K562 treated with DMSO at 1 percent for 24 hours (cell line): ENCODE results near the gene TGOLN2. TPM values are rescaled to one million over a fixed set of nuclear protein-coding genes. Genes with fewer than 3 reads are reported as not detected.

Source experiments
- total RNA-seq: library from RNA; unstranded; fragments of 300-600 nt; gene quantifications from 2 replicates; pipeline ENCODE4 v1.2.3, GENCODE V29; 2022; ENCODE audit warnings: low read depth; ENCODE audit not compliant: insufficient read depth

Gene TGOLN2
- total RNA-seq = 46.0 and 47.5 TPM in 2 replicates

DNA sequence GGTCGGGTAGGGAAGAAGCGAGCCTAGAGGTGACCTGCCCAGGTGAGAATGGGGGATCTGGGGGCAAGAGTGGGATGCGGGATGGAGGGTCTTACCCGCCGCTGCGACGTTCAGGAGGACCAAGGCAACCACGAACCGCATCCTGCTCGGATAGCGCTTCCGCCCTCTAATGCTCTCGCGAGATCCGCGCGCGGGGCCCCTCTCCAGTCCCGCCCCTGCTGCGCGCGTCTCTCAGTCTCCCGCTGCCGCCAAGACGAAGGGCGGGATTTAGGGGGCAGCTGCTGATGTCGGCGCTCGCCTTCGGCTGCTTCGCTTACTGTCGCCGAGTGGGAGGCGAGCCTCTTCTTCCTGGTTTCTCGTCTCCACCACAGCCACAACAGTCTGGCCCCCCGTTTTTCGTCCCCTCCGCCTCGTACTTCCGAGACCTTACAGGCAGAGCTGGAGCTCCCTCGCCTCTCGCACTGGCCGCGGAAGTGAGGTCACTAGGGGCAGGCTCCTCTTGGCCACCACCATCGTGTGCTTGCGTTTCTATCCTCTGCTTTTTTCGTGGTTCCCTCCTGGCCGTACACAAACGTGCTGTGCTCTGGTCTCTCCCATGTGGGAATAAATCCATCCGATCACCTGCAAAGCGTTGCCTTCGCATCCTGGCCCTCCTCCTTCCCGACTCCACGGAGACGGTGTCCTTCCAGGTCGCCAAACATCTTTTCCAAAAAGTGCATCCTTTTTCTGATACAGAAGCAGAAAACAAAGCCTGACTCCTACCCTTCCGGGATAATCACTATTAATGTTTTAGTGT, at the start of gene TGOLN2:
Gene TGOLN2 (minus strand): TSS at position 168 of the 796 bp plus-strand sequence. CDS start 27 bp downstream, at position 141.

DNA sequence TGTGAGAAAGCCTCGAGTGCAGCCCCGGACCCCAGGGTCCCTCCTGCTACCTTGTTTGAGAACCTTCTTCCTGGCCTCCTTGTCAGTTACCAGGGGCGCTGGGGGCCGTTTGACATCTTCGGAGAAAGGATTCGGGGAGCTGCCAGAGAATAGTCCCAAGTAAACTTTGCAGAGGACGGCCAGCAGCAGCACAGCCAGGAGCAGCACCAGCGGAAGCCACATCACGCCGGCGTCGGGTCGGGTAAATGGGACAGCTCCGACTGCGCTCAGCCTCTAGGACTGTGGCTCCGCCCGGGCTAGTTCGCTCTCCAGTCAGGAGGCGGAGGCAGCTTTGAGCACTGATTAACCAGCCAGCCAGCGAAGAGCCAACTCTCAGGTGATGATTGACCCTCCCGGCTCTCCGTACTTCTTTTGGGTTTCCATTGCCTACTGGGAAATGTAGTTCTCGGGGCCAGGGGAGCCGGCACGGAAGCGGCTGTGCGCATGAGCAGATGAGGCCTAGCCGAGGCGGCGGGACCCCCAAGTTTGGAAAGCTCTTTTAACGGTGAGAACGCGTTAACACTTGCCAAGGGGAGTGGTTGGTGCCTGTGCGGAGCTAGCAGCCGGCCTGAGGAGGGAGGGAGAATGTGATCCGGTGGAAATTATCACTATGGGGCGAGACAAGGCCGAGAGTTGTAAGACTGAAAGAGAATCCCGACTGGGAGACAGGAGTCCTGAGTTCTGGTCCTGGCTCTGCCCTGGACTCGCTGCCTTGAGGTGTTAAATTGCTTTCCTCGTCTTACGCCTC, 26.7 kb upstream of the TGOLN2 start, which contains the start of the genes ELMOD3 and RETSAT:
Gene ELMOD3 (plus strand): TSS at position 484 of the 787 bp plus-strand sequence. CDS start 2,430 bp downstream, outside the sequence.
Gene RETSAT (minus strand): TSS at position 243 of the 787 bp plus-strand sequence. CDS start 21 bp downstream, at position 222.

Other genes with a start within 250 kb of the TGOLN2 start
- gene TCF7L1, start 194.6 kb downstream of the TGOLN2 start, total RNA-seq = 0.30 TPM in 1 of 2 replicates, not detected in the other
- 37.9 and 40.4 TPM in 2 replicates for gene RETSAT, start 26.5 kb upstream of the TGOLN2 start, total RNA-seq
- 20.5 and 24.0 TPM in 2 replicates for gene ELMOD3, start 26.8 kb upstream of the TGOLN2 start, total RNA-seq
- 125 and 132 TPM in 2 replicates for gene CAPG, start 82.4 kb upstream of the TGOLN2 start, total RNA-seq
- gene SH2D6, start 90.7 kb upstream of the TGOLN2 start, total RNA-seq = 0.76 TPM in 1 of 2 replicates, not detected in the other
- gene MAT2A, start 211.2 kb upstream of the TGOLN2 start, total RNA-seq = 115 and 128 TPM in 2 replicates
- 27.4 and 29.3 TPM in 2 replicates for gene GGCX, start 233.5 kb upstream of the TGOLN2 start, total RNA-seq
- 164 and 167 TPM in 2 replicates for gene VAMP8, start 249.6 kb upstream of the TGOLN2 start, total RNA-seq